Dermis blood vessel endothelial cell (primary cell): ENCODE results near the gene FRAS1. TPM values are rescaled to one million over a fixed set of nuclear protein-coding genes. Genes with fewer than 3 reads are reported as not detected.

Experiments used
- DNase-seq: peaks from one replicate; pipeline ENCODE4 v3.0.0; 2010
- total RNA-seq: library from RNA; depleted of rRNA; stranded (reverse); fragments of >200 nt; gene quantifications from 2 replicates; pipeline ENCODE4 v1.2.3, GENCODE V29; 2014

Gene FRAS1
- total RNA-seq, 1 donor from 2014 or later, result 0.85 TPM

DNA sequence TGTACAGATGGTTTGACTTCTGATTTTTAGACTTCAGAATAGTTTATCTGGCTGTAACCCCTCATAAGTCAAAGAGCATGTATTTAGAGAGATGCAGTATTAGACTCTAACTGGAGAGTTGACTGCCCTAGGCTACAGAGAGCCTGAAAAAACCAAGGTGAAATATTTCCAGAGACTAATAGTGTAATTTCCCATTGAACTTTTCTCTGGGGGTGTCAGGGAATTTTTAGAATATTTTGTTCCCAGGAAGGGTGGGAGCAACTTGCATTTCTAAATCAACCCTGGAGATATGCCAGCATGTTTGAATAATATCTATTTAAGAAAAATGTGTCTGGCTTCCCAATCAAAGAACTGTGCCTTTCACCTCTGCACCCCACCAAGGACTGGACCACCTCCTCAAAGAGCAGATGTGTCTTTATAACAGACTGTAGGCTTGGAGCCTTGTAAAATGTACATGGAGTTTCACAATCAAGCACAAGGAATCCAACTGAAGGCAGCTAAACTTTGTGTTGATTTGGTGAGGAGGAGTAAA lies 496.5 kb downstream of the FRAS1 start:
- no peak for DNase-seq

GRCh38 chr4:78556665-78557064 lies 499.5 kb downstream of the FRAS1 start:
- DNase-seq, result no peak

GRCh38 chr4:78557841-78558240 lies 500.7 kb downstream of the FRAS1 start:
- peak; percentile 24 for DNase-seq

DNA sequence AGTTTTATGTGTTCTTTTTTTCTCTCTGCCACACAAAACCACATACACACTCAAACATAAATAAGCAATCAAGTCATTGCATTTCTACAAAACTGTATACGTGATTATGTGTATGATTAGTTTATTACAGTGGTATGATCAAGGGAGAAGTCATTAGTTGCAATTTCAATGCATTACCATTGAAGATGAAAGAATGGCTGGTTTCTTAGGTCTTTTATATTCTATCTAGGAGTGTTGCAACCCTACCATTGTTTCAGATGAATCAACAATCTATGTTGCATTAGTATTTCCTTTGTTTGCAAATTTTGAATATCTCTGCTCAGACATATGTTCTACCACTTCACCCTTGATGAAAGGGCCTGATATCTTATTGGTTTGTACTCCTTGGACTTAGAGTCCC lies 501.3 kb downstream of the FRAS1 start:
- DNase-seq, result peak; percentile 44

DNA sequence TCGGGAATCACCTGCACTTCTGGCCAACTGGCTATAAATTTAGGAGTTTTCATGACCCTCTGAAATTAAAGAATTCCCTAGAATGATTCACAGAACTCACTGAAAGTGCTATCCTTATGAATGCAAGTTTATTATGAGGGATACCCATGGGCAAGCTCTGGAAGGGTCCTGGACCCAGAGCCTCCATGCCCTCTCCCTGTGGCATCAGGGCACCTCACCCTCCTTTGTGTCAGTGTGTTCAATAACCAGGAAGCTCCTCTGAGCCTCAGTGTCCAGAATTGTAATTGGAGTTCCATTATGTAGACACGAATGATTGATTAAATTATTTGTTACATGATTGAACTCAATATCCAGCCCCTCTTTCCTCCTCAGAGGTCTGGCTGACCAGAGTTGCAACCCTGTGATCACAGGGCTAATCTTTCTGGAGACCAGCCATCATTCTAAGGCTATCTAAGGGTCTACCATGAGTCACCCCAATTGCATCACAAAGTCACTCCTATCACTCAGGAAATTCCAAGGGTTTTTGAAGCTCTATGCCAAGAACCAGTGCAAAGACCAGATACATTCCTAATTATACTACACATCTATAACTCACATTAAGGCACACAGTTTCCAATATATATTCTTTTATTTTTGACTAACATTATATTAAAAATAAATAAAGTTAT lies 503.3 kb downstream of the FRAS1 start:
- peak; percentile 94 for DNase-seq

GRCh38 chr4:78561677-78562076 lies 504.6 kb downstream of the FRAS1 start:
- DNase-seq, result no peak

DNA sequence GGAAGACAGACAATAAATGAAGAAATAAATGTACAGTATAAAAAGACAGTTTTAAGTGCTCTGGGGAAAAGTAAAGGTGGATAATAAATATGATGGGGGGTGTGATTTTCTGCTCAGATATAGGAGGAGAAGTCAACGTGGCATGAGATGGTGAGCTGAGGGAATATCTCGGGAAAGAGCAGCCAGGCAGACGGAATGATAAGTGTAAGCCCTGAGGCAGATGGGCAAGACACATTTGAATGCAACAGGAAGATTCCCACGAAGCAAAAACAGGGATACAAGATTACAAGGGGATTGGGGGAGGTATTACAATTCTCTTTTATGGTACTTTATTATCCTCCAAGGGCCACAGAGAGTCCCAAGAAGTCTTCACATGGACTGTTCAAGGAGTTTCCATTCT lies 505.6 kb downstream of the FRAS1 start:
- DNase-seq, result no peak

- no peak for DNase-seq
Observed at GRCh38 chr4:78565971-78566372, 508.8 kb downstream of the FRAS1 start.

DNA sequence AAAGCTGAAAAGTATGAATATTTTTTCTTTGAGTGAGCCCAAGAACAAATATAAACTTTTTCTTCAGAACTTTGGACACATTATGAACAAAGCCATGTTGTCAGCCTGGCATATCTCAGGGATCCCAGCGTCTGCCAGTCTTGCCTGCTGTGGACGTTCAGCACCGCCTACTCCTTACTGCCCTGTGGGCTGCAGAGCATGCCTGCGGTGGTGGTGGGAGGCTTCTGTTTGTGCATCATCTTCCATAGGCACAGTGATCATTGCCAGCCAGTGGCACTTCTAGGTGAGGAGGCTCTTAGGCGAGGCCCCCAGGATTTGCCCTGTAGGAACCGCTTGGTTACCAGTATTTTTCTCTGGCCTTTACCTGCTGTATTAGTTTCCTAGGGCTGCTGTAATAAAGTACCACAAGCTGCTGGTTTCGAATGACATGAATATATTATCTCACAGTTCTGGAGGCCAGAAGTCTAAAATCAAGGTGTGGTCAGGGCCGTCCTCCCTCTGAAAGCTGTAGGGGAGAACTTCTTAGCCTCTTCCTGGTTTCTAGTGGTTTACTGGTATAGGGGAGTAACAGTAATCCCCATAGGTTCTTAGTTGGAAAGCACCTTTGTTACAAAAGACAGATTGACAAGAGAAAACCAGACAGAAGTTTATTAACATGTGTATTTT lies 509.8 kb downstream of the FRAS1 start:
- no peak for DNase-seq

DNA sequence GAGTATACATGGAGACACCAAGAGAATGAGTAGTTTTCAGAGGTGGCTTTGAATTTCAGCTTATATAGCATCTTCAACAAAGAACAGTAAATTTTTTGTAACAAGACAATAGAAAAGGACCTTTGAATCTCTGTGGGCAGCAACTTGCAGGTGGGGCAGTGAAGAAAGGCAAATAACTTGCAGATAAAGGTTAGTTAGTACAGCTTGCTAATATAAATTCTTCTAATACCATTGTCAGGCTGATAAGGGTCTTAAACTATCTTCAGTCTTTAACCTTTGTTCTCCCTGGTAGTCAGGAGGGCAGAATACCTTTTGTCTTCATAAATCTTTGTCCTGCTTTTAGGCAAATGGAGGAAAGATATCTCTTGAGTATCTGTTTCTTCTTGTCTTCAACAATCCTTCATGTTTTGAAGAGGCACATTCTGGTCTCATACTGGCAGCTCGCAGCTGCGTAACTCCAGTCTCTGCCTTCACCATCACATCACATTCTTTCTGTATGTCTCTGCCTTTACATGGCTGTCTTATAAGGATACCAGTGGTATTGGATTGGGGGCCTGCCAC lies 510.5 kb downstream of the FRAS1 start:
- no peak for DNase-seq

- DNase-seq, result peak; percentile 19
Observed at GRCh38 chr4:78568640-78569305, 511.6 kb downstream of the FRAS1 start.

GRCh38 chr4:78569306-78569821 lies 512.2 kb downstream of the FRAS1 start:
- peak; percentile 75 for DNase-seq

DNA sequence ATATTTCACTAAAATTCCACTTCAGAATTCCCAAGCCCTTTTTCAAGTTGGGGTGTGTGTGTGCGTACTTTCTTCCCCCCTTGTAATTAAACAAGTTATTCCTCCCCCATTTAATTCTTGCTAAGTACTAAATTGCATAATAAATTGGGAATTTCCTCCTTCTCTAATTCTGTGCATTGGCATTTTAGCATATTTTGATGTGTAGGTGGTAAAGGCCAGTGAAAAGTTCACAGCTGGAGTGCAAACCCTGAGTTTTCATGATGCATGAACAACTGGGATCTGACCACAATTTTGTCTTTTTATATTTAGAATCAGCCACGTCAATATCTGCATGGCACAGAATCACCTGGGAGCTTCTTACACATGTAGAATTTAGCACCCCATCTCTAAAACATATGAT lies 513.0 kb downstream of the FRAS1 start:
- DNase-seq, result no peak

- DNase-seq, result no peak
Observed at GRCh38 chr4:78571804-78572203, 514.7 kb downstream of the FRAS1 start.

DNA sequence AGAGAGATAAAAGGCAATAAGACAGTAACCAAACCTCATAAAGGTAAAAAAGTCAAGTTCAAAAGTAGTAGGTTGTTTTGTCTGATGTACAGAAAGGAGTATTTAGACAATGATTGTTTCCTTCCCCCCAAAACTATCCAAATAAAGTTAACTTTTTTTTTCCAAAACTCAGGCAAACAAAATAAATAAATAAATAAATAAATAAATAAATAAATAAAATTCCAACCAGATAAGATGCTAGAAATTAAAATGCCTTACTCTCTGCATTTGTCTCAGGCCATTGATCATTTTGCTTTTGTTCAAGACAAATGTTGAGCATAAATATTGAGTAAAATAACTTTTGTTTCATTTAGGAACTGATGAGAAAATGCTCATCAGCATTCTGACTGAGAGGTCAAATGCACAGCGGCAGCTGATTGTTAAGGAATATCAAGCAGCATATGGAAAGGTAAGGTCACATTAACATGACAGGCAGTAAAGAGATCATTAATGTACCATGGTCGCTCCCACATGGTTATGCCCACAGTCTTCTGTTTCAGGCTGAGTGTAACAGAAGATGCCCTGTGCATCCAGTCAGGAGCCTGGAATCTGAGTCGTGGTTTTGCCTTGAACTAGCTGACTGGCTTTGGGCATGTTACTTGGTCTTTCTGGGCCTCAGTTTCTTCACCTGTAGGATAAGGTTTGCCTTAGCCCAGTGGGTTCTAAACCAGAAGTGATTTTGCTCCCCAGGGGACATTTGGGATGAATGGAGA lies 521.7 kb downstream of the FRAS1 start:
- DNase-seq, result no peak

DNA sequence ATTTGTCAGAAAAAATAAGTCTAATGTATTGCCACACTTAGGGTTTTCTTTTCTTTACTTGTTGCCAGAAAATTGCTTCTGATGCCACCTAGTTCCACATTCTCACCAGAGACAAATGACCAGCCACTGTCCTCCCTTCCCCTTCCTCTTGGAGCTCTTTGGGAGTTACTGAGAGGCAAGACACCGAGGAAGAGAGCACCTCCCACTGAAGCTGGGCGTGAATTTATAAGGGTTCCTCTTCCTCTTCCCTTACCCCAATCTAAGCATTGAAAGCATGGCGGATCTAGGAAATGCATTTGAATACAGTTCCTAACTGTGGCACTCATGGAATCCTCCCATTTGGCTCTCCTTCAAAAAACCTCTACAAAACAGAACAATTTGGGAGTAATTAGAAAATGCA lies 524.5 kb downstream of the FRAS1 start:
- DNase-seq, result no peak

DNA sequence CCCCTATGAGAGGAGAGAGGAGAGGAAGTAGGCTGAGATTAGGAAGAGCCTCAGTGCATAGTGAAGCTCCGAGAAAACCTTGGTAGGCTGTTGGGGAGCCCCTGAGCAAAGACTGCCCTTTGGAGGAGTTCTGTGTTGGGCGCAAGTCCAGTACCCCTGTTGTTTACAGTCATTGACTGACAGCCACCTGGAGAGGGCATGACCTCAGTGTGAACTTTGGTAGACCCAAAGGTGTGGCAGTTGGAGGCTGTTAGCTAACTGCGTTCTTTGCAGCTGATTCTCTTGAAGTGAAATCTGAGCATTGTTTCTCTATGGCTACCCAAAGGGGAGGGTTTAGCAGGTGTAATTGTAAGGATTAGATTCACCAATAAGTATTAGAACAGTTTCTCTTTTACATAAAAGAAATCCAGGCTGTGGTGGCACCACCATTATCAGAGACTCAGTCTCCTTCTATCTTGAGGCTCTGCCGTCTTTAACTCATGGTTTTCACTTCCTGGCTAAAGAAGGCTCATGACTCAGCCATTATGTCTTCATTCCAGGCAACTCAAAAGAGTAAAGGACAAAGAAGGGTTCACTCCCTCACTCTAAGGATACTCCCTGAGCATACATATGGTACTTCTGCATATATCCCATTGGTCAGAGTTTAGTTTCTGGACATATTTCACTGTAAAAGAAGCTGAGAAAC lies 527.9 kb downstream of the FRAS1 start:
- DNase-seq, result peak; percentile 30

DNA sequence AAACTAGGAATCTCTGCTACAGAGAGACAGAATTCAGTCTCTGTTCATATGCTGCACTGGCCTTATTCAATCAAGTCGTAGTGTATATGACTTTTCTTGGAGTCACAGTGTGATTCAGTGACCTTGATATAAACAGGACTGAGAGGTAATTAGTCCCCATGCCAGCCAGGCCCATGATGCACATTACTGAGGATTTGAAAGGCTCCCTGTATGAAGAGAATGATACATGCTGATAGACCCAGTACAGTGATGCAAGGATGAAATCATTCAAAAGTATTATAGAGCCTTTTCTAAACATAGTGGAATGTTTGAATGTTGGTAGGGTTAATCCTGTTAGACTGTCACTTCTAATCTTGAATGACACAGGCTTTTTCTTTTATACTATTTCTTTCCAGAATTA lies 528.5 kb downstream of the FRAS1 start:
- no peak for DNase-seq

DNA sequence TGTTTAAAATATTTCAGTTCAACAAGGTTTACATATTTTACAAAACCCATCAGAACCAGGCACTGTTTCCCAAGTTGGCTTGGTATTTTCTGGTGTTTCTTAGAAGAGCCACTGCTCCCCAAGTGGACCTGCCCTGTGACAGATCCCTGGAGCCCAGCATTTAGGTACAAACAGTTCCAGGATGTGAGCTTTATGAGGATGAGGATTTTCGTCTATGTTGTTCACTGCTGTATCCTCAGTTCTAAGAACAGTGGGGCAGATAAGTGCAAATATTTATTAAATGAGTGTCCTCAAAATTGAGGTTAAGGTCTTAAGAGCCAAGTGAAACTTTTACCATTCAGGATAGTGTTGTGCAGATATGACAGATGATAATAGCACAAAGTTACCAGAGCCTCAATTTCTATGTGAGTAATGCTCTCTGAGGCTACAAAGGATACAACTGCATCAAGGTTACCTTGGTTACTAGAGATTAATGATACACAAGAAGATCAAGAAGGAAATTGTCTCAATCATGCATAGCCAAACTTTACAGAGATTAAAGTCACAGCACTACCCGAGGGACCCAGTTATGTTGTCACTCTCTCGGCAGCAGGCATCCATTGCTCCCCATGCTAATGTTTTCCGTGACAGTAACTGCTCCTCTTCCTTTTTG lies 531.9 kb downstream of the FRAS1 start:
- peak; percentile 25 for DNase-seq

DNA sequence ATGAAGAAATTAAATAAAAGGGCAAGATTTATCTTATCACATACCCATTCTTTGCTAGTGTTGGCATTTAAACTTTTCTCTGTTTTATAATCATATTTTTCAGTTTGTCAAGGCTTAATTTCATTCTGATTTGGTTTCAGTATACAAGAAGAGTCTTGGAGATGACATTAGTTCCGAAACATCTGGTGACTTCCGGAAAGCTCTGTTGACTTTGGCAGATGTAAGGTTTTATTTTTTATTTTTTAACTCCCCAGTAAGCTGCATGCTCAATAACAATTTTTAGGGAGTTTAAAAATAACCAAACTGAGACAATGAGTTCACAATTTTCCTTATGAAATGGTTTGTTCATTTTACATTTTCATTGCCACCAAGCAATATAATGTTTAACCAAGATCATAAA lies 534.3 kb downstream of the FRAS1 start:
- peak; percentile 41 for DNase-seq

GRCh38 chr4:78592088-78592783 lies 535.1 kb downstream of the FRAS1 start:
- peak; percentile 22 for DNase-seq
